A549 (cell line): ENCODE results near the gene COL7A1. TPM values are rescaled to one million over a fixed set of nuclear protein-coding genes. Genes with fewer than 3 reads are reported as not detected.
A peak's percentile ranks its signal among the peaks of the same experiment; 100 is the strongest.

Experiments used
- ATAC-seq, 2 experiments: fragments of 200-7000 bp in 1 of 2; fragments of >200 bp in 1 of 2; cut with Nextera tagmentation in 1 of 2; cut with Tn5 transposase in 1 of 2; 3 replicates each; pipeline versions ENCODE4 v1.8.0 to v1.9.1; 2018 to 2020; ENCODE audit warnings: mild to moderate bottlenecking in 1 of 2, moderate library complexity in 1 of 2
- CTCF ChIA-PET: fragments of 300-600 bp; sonication (Branson Sonifier 250); formaldehyde crosslinking; extraction: SDS; loops from one replicate; lab custom pipeline; 2021; ENCODE audit warnings: antibody characterized with exemption, inconsistent platforms; lab: Yijun Ruan, JAX
- POLR2A ChIA-PET: fragments of 350-600 bp; formaldehyde crosslinking; extraction: SDS; loops from one replicate; lab custom pipeline; 2021; ENCODE audit warnings: antibody characterized with exemption, inconsistent platforms; lab: Yijun Ruan, JAX
- DNase-seq, 2 experiments: peaks; one replicate each; pipeline versions ENCODE4 v3.0.0 to v3.0.0-alpha.2; 2011 to 2016; ENCODE audit warnings: low read depth in 1 of 2, low spot score in 1 of 2
- FAIRE-seq: peaks from 2 replicates; lab custom pipeline; 2011; peaks lifted over from hg19 to GRCh38; lab: Jason Lieb, UNC
- H3K27ac ChIP-seq, 2 experiments: fragments of >200 bp; sonication (Bioruptor Twin); formaldehyde crosslinking; 3 replicates each; pipeline ENCODE4 v1.5.1; 2016 to 2017
- H3K4me1 ChIP-seq: fragments of >200 bp; sonication (Bioruptor Twin); formaldehyde crosslinking; 3 replicates; pipeline ENCODE4 v1.6.1; 2016
- H3K4me2 ChIP-seq: fragments of >200 bp; sonication (Bioruptor Twin); formaldehyde crosslinking; 3 replicates; pipeline ENCODE4 v1.6.1; 2016
- H3K4me3 ChIP-seq: fragments of >200 bp; sonication (Bioruptor Twin); formaldehyde crosslinking; 3 replicates; pipeline ENCODE4 v1.5.1; 2016
- H3K9me3 ChIP-seq: fragments of >200 bp; sonication (Bioruptor Twin); formaldehyde crosslinking; 3 replicates; pipeline ENCODE4 v1.6.1; 2016
- BHLHE40 ChIP-seq: IDR thresholded peaks from 2 replicates; pipeline ENCODE4 v1.6.1; 2012; ENCODE audit warnings: low read depth, low read length, inconsistent platforms
- CEBPB ChIP-seq, 2 experiments: fragments of >200 bp in 1 of 2; sonication (Bioruptor Twin) in 1 of 2; formaldehyde crosslinking in 1 of 2; IDR thresholded peaks; 2 replicates each; pipeline ENCODE4 v1.6.1; 2012 to 2016
- HOXA7 ChIP-seq: fragments of 250-450 bp; sonication (Bioruptor Pico); IDR thresholded peaks from 2 replicates; pipeline ENCODE4 v1.5.0; 2020; ENCODE audit warnings: mild to moderate bottlenecking, moderate library complexity
- HOXB13 ChIP-seq: fragments of 250-450 bp; sonication (Bioruptor Pico); IDR thresholded peaks from 2 replicates; pipeline ENCODE4 v1.5.0; 2020; ENCODE audit warnings: low read depth, mild to moderate bottlenecking, moderate library complexity
- KDM1A ChIP-seq: fragments of 200-600 bp; sonication (generic); IDR thresholded peaks from 2 replicates; pipeline ENCODE4 v1.6.1; 2016; ENCODE audit warnings: low read depth, mild to moderate bottlenecking
- KDM5A ChIP-seq: fragments of 200-600 bp; sonication (generic); IDR thresholded peaks from 2 replicates; pipeline ENCODE4 v1.6.1; 2016; ENCODE audit warnings: antibody characterized with exemption, mild to moderate bottlenecking
- NR3C1 ChIP-seq: fragments of >200 bp; sonication (Bioruptor Twin); formaldehyde crosslinking; IDR thresholded peaks from 3 replicates; pipeline ENCODE4 v1.6.1; 2017
- POLR2A ChIP-seq: IDR thresholded peaks from 2 replicates; pipeline ENCODE4 v1.6.1; 2012; ENCODE audit warnings: mild to moderate bottlenecking, low read length
- POLR2AphosphoS2 ChIP-seq: conservative IDR thresholded peaks from 2 replicates; pipeline ENCODE4 v1.6.1; 2012; ENCODE audit warnings: low read length, improper control_type of control experiment, inconsistent platforms
- TP53 ChIP-seq: fragments of 250-450 bp; sonication (Bioruptor Pico); IDR thresholded peaks from 2 replicates; pipeline ENCODE4 v1.5.0; 2021; ENCODE audit warnings: mild to moderate bottlenecking, moderate library complexity
- ZFP36 ChIP-seq: fragments of 450-650 bp; IDR thresholded peaks from 2 replicates; pipeline ENCODE4 v1.6.1; 2014; ENCODE audit warnings: borderline replicate concordance; ENCODE audit not compliant: partially characterized antibody
- ZNF302 ChIP-seq: fragments of 250-450 bp; sonication (Bioruptor Pico); IDR thresholded peaks from 2 replicates; pipeline ENCODE4 v1.9.0; 2021; ENCODE audit warnings: inconsistent platforms, mild to moderate bottlenecking, moderate library complexity
- WGBS: methylation state at CpG from one replicate; pipeline ENCODE4 v1.1.6; 2017; ENCODE audit errors: missing lambda C conversion rate; 5-methylcytosine and 5-hydroxymethylcytosine counted together
- polyA minus RNA-seq: library from RNA; depleted of rRNA, polyadenylated mRNA; stranded (reverse); fragments of >200 nt; gene quantifications from 2 replicates; pipeline ENCODE4 v1.2.3, GENCODE V29; 2011; rRNA and poly(A)+ RNA removed
- polyA plus RNA-seq, 4 experiments: library from polyadenylated mRNA; depleted of rRNA in 3 of 4; stranded (reverse); fragments of >200 nt; fragmentation: RNase III in 1 of 4; extraction: RNeasy Plus Mini Kit Qiagen cat#74134 plus additional on column Dnase treatment in 1 of 4; gene quantifications; 2 replicates in 3 of 4; 3 replicates in 1 of 4; pipeline ENCODE4 v1.2.3, GENCODE V29; 2011 to 2017
- TF ChIP-seq, protein P1 (sequence below): fragments of 450-650 bp; IDR thresholded peaks from 2 replicates; pipeline ENCODE4 v1.6.1; 2014; ENCODE audit warnings: antibody characterized with exemption
- TF ChIP-seq, protein P2 (sequence below): IDR thresholded peaks from 2 replicates; pipeline ENCODE4 v1.6.1; 2012; ENCODE audit warnings: low read depth, borderline replicate concordance
- TF ChIP-seq, protein P3 (sequence below): fragments of 200-600 bp; sonication (generic); IDR thresholded peaks from 2 replicates; pipeline ENCODE4 v1.6.1; 2016; ENCODE audit warnings: antibody characterized with exemption, mild to moderate bottlenecking, moderate library complexity
- TF ChIP-seq, protein P4 (sequence below): fragments of 250-450 bp; sonication (Bioruptor Pico); IDR thresholded peaks from 2 replicates; pipeline ENCODE4 v1.5.0; 2021; ENCODE audit warnings: mild to moderate bottlenecking, moderate library complexity, borderline replicate concordance
- TF ChIP-seq, protein P5 (sequence below): fragments of >200 bp; sonication (Bioruptor Twin); formaldehyde crosslinking; IDR thresholded peaks from 3 replicates; pipeline ENCODE4 v1.5.1; 2016

The COL7A1 gene
- polyA plus RNA-seq (2011; rRNA removed), result 36.5 and 63.0 TPM in 2 replicates
- 82.2 and 86.3 TPM in 2 replicates for polyA plus RNA-seq (2012; cell fraction: cytosol; rRNA removed)
- polyA plus RNA-seq (2012; cell fraction: nucleus; rRNA removed), result 979 and 1,138 TPM in 2 replicates
- 213 to 273 TPM (median 240 TPM) in 3 replicates for polyA plus RNA-seq (2017; fragmentation: RNase III; extraction: RNeasy Plus Mini Kit Qiagen cat#74134 plus additional on column Dnase treatment)
- 53.1 and 64.3 TPM in 2 replicates for polyA minus RNA-seq

DNA sequence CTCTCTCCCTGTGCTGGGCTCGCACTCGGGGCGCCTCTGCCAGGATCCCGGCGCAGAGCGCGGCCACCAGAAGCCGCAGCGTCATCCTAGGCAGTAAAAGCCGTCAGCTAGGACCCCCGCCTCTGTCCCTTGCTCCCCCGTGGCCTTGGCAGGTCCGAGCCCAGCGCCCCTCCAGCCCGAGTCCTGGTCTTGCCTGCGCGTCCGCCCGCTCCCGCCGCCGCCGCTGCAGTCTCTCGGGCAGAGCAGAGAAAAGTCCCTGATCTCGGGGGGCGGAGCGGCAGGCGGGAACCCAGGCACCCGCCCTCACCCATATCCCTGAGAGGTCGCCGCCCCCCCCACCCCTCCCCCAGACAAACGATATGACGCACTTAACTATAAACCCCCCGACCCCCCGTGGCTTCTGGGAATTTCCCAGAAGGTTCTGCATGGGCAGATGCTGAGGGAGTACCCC is at the start of gene COL7A1:
Gene COL7A1 (minus strand): TSS at position 255 of the 451 bp plus-strand sequence. CDS start 170 bp downstream, at position 85.
- Histone ChIP-seq H3K4me1 (peaks cover 80% of the 10 kb centered on the region), H3K9me3 (no peaks in the 10 kb centered on the region), H3K27ac (peak within 1 kb of the TSS; percentile 99 to 100), H3K4me3 (peak within 1 kb of the TSS; percentile 84), H3K4me2 (peak within 1 kb of the TSS; percentile 96)
- DNase-seq (no peak), ATAC-seq (peak; percentile 38 to 64), FAIRE-seq (no peak)
- POLR2A ChIA-PET, result interaction anchor here (1.2 kb wide), 1 partner anchor 68 kb away, joined by 5 read pairs; the partner anchor contains the start of gene CELSR3
- 4% methylated on average over 4 of the region's 35 CpGs for WGBS
- TF ChIP-seq HOXA7 (CRISPR knock-in tag) (no peak), POLR2A (peak; percentile 86)
- CTCF ChIA-PET, result interaction anchor here (4.6 kb wide), 1 partner anchor 40 kb away, joined by 19 read pairs; the partner anchor contains the start of gene SLC26A6

DNA sequence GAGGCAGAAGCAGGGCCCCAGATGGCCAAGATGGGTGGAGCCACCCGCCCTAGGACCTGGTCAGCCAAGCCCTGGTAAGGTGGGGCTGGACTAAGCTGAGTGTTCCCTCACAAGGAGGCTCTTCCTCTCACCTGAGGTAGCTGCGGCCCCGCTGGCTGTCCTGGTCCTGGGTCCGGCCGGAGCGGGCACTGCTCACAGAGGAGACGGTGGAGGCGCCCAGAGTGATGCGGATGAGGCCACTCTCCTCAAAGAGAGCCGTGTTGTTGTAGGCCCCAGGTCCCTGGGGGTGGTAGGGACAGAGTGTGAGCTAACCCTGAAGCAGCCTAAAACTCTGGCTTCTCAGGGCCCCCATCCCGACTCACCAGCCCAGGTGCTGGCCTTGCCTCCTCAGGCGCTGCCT is 47.5 kb upstream of the COL7A1 start:
- ChIA-PET POLR2A (no interaction called here), CTCF (no interaction called here)
- TF ChIP-seq TP53 (CRISPR knock-in tag), result no peak
- TF ChIP-seq KDM1A, result no peak
- TF ChIP-seq, protein P1, sequence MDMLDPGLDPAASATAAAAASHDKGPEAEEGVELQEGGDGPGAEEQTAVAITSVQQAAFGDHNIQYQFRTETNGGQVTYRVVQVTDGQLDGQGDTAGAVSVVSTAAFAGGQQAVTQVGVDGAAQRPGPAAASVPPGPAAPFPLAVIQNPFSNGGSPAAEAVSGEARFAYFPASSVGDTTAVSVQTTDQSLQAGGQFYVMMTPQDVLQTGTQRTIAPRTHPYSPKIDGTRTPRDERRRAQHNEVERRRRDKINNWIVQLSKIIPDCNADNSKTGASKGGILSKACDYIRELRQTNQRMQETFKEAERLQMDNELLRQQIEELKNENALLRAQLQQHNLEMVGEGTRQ, result no peak
- TF ChIP-seq NR3C1, result no peak
- TF ChIP-seq, protein P2, sequence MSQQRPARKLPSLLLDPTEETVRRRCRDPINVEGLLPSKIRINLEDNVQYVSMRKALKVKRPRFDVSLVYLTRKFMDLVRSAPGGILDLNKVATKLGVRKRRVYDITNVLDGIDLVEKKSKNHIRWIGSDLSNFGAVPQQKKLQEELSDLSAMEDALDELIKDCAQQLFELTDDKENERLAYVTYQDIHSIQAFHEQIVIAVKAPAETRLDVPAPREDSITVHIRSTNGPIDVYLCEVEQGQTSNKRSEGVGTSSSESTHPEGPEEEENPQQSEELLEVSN, result no peak
- TF ChIP-seq ZNF302 (CRISPR knock-in tag), result no peak
- no peak for TF ChIP-seq BHLHE40
- TF ChIP-seq HOXB13 (CRISPR knock-in tag), result no peak
- no peak for TF ChIP-seq ZFP36
- no peak for TF ChIP-seq POLR2AphosphoS2
- no peak for TF ChIP-seq CEBPB (IDR thresholded peaks at IDR 0.05)
- TF ChIP-seq, protein P3, sequence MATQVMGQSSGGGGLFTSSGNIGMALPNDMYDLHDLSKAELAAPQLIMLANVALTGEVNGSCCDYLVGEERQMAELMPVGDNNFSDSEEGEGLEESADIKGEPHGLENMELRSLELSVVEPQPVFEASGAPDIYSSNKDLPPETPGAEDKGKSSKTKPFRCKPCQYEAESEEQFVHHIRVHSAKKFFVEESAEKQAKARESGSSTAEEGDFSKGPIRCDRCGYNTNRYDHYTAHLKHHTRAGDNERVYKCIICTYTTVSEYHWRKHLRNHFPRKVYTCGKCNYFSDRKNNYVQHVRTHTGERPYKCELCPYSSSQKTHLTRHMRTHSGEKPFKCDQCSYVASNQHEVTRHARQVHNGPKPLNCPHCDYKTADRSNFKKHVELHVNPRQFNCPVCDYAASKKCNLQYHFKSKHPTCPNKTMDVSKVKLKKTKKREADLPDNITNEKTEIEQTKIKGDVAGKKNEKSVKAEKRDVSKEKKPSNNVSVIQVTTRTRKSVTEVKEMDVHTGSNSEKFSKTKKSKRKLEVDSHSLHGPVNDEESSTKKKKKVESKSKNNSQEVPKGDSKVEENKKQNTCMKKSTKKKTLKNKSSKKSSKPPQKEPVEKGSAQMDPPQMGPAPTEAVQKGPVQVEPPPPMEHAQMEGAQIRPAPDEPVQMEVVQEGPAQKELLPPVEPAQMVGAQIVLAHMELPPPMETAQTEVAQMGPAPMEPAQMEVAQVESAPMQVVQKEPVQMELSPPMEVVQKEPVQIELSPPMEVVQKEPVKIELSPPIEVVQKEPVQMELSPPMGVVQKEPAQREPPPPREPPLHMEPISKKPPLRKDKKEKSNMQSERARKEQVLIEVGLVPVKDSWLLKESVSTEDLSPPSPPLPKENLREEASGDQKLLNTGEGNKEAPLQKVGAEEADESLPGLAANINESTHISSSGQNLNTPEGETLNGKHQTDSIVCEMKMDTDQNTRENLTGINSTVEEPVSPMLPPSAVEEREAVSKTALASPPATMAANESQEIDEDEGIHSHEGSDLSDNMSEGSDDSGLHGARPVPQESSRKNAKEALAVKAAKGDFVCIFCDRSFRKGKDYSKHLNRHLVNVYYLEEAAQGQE, result no peak
- no peak for TF ChIP-seq KDM5A
- TF ChIP-seq, protein P4, sequence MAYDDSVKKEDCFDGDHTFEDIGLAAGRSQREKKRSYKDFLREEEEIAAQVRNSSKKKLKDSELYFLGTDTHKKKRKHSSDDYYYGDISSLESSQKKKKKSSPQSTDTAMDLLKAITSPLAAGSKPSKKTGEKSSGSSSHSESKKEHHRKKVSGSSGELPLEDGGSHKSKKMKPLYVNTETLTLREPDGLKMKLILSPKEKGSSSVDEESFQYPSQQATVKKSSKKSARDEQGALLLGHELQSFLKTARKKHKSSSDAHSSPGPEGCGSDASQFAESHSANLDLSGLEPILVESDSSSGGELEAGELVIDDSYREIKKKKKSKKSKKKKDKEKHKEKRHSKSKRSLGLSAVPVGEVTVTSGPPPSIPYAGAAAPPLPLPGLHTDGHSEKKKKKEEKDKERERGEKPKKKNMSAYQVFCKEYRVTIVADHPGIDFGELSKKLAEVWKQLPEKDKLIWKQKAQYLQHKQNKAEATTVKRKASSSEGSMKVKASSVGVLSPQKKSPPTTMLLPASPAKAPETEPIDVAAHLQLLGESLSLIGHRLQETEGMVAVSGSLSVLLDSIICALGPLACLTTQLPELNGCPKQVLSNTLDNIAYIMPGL (CRISPR knock-in tag), result no peak
- TF ChIP-seq, protein P5, sequence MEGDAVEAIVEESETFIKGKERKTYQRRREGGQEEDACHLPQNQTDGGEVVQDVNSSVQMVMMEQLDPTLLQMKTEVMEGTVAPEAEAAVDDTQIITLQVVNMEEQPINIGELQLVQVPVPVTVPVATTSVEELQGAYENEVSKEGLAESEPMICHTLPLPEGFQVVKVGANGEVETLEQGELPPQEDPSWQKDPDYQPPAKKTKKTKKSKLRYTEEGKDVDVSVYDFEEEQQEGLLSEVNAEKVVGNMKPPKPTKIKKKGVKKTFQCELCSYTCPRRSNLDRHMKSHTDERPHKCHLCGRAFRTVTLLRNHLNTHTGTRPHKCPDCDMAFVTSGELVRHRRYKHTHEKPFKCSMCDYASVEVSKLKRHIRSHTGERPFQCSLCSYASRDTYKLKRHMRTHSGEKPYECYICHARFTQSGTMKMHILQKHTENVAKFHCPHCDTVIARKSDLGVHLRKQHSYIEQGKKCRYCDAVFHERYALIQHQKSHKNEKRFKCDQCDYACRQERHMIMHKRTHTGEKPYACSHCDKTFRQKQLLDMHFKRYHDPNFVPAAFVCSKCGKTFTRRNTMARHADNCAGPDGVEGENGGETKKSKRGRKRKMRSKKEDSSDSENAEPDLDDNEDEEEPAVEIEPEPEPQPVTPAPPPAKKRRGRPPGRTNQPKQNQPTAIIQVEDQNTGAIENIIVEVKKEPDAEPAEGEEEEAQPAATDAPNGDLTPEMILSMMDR, result no peak
- FAIRE-seq, result no peak
- Histone ChIP-seq H3K27ac (no peak overlapping the region), H3K4me2 (no peak overlapping the region), H3K4me3 (no peak overlapping the region), H3K4me1 (no peaks in the 10 kb centered on the region), H3K9me3 (no peaks in the 10 kb centered on the region)
- no peak for DNase-seq
- 80% methylated on average over 1 of the region's 12 CpGs for WGBS
- ATAC-seq, result no peak
